HFFc6 (cell line): ENCODE measurements around the gene MAP7D2. TPM values are rescaled to one million over a fixed set of nuclear protein-coding genes. Genes with fewer than 3 reads are reported as not detected.

Source experiments
- DNase-seq: peaks from one replicate; pipeline ENCODE4 v3.0.0-alpha.2; 2018
- H3K27ac Mint-ChIP-seq: 2 replicates; pipeline ENCODE4 v1.8.0; 2020; ENCODE audit warnings: mild to moderate bottlenecking, mixed read lengths
- H3K27me3 Mint-ChIP-seq: 2 replicates; pipeline ENCODE4 v1.8.0; 2021; ENCODE audit warnings: mild to moderate bottlenecking, moderate library complexity, mixed read lengths; ENCODE audit not compliant: insufficient read depth
- H3K36me3 Mint-ChIP-seq: 2 replicates; pipeline ENCODE4 v1.8.0; 2021; ENCODE audit warnings: low read depth, mixed read lengths
- H3K4me1 Mint-ChIP-seq: 2 replicates; pipeline ENCODE4 v1.8.0; 2020; ENCODE audit warnings: low read depth, mixed read lengths
- H3K4me3 Mint-ChIP-seq: 2 replicates; pipeline ENCODE4 v1.8.0; 2020; ENCODE audit warnings: mild to moderate bottlenecking, moderate library complexity, mixed read lengths
- H3K9me3 Mint-ChIP-seq: 2 replicates; pipeline ENCODE4 v1.8.0; 2020; ENCODE audit warnings: mild to moderate bottlenecking, mixed read lengths
- CTCF ChIP-seq: fragments of 200-600 bp; sonication (generic); IDR thresholded peaks from 2 replicates; pipeline ENCODE4 v1.5.0; 2021; ENCODE audit warnings: antibody characterized with exemption, mild to moderate bottlenecking
- total RNA-seq, 6 experiments: library from RNA; stranded (reverse); fragmentation: NEBNext Ultra II Directional; extraction: Animal tissue kit (Norgen Biotek cat#: 25700); gene quantifications; 2 replicates in 1 of 6; 3 replicates in 5 of 6; pipeline ENCODE4 v1.2.3, GENCODE V29; 2021

MAP7D2 gene
- total RNA-seq, 6 experiments from 2014 or later = 0.05 to 0.47 (median 0.20) TPM; not detected in 1

DNA sequence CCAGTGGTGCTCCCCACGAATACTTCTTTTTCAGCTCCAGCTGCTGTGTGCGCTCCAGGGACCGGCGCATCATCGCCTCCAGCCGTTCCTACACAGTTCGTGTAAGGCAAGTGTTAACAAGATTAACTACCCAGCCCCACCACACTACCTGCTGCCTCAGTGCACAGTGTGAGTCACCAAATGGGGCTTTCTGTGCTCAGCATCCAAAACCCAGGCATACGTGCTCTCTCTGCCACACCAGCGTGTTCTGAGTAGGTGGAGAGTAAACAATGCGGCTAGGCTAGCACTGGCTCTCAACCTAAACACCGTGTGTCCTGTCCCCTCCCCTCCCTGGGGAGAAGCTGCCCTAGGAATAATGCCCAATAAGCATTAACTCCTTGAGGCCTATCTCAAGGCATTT, 60.0 kb downstream of the MAP7D2 start:
- Mint-ChIP-seq H3K27me3 (peaks cover 4% of the 10 kb centered on the region), H3K4me1 (peaks cover 10% of the 10 kb centered on the region), H3K36me3 (no peaks in the 10 kb centered on the region)

DNA sequence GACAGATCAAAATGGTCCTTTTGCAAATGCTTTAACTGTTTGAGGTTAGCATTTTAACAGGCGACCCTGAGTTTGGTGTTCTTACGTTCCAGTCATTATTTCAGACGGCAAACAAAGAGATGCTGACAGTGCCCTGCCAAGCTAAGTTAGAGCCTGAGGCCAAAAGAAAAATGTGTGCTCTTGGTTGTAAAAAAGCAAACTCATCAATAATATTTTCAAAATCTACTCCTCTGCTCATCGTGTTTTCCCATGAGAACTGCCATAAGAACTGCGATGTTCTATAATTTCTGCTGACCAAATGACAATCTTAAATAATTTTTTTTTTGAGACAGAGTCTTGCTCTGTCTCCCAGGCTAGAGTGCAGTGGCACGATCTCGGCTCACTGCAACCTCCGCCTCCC, 63.2 kb downstream of the MAP7D2 start:
- no peak for TF ChIP-seq CTCF
- no peaks in the 10 kb centered on the region for H3K4me1 Mint-ChIP-seq
- no peaks in the 10 kb centered on the region for H3K36me3 Mint-ChIP-seq
- H3K9me3 Mint-ChIP-seq = no peaks in the 10 kb centered on the region
- no peak overlapping the region for H3K4me3 Mint-ChIP-seq
- no peak for DNase-seq
- H3K27me3 Mint-ChIP-seq = peaks cover 4% of the 10 kb centered on the region
- H3K27ac Mint-ChIP-seq = no peak overlapping the region

More for the DNA sequence above, 60.0 kb downstream of the MAP7D2 start:
- no peak overlapping the region for H3K4me3 Mint-ChIP-seq
- no peak for TF ChIP-seq CTCF
- no peak for DNase-seq
- no peaks in the 10 kb centered on the region for H3K9me3 Mint-ChIP-seq
- no peak overlapping the region for H3K27ac Mint-ChIP-seq

DNA sequence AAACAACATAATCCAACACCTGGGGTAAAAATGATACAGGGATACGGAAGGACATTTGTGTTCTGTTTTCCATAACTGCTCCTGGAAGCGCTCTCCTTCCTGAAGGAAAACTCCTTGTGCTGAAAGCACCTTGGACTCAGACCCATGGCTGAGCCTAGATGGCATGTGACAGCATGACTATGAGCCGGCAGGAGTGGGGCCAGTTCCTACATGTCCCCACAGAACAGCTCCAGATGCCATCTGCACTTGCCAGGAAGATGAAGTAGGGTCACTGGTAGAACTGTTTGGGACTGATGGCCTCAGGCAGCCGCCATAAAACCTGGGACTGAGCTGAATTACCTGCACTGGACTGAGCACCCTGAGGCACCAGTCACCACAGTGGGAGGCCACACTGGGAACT, 69.8 kb downstream of the MAP7D2 start:
- TF ChIP-seq CTCF = no peak
- H3K4me1 Mint-ChIP-seq = no peaks in the 10 kb centered on the region
- DNase-seq = no peak
- H3K27me3 Mint-ChIP-seq = no peaks in the 10 kb centered on the region
- H3K9me3 Mint-ChIP-seq = no peaks in the 10 kb centered on the region
- no peak overlapping the region for H3K27ac Mint-ChIP-seq
- H3K4me3 Mint-ChIP-seq = no peak overlapping the region
- H3K36me3 Mint-ChIP-seq = no peaks in the 10 kb centered on the region

- Mint-ChIP-seq H3K36me3 (no peaks in the 10 kb centered on the region), H3K9me3 (no peaks in the 10 kb centered on the region), H3K27ac (no peak overlapping the region), H3K4me1 (no peaks in the 10 kb centered on the region), H3K4me3 (no peak overlapping the region), H3K27me3 (no peaks in the 10 kb centered on the region)
- no peak for DNase-seq
- no peak for TF ChIP-seq CTCF
These were observed 70.5 kb downstream of the MAP7D2 start for GRCh38 chrX:20046223-20046622.

GRCh38 chrX:20042221-20042620, 74.5 kb downstream of the MAP7D2 start:
- H3K9me3 Mint-ChIP-seq = no peaks in the 10 kb centered on the region
- no peak overlapping the region for H3K4me3 Mint-ChIP-seq
- no peaks in the 10 kb centered on the region for H3K4me1 Mint-ChIP-seq
- H3K27ac Mint-ChIP-seq = no peak overlapping the region
- H3K36me3 Mint-ChIP-seq = no peaks in the 10 kb centered on the region
- no peak for DNase-seq
- peaks cover 7% of the 10 kb centered on the region for H3K27me3 Mint-ChIP-seq
- TF ChIP-seq CTCF = no peak

- no peak overlapping the region for H3K4me3 Mint-ChIP-seq
- no peaks in the 10 kb centered on the region for H3K4me1 Mint-ChIP-seq
- H3K27ac Mint-ChIP-seq = no peak overlapping the region
- TF ChIP-seq CTCF = no peak
- H3K27me3 Mint-ChIP-seq = peaks cover 8% of the 10 kb centered on the region
- DNase-seq = no peak
- H3K36me3 Mint-ChIP-seq = no peaks in the 10 kb centered on the region
- no peaks in the 10 kb centered on the region for H3K9me3 Mint-ChIP-seq
These were observed 77.7 kb downstream of the MAP7D2 start for GRCh38 chrX:20038966-20039365.
